Stimulated activated effector memory CD8-positive, alpha-beta T cell treated with anti-CD3 and anti-CD28 coated beads, Interleukin-12 subunit alpha, Interleukin-12 subunit beta, amount 100 ng/mL, for 72 hours (primary cell): ENCODE results near the gene SLC41A3.

Experiments used
- ATAC-seq: fragments of 150-1000 bp; cut with Tn5 transposase; 2 replicates; pipeline ENCODE4 v1.10.0; 2021
- DNase-seq, 2 donors: peaks; one replicate each; pipeline ENCODE4 v3.0.0; 2021 to 2022; ENCODE audit warnings: low spot score in 2 of 2
- H3K27ac Mint-ChIP-seq: one replicate; pipeline ENCODE4 v1.8.0; 2022; ENCODE audit warnings: mild to moderate bottlenecking, mixed read lengths
- H3K36me3 Mint-ChIP-seq: one replicate; pipeline ENCODE4 v1.8.0; 2022; ENCODE audit warnings: mild to moderate bottlenecking, mixed read lengths
- H3K4me1 Mint-ChIP-seq: one replicate; pipeline ENCODE4 v1.8.0; 2022; ENCODE audit warnings: mixed read lengths
- H3K4me3 Mint-ChIP-seq: one replicate; pipeline ENCODE4 v1.8.0; 2022; ENCODE audit warnings: mild to moderate bottlenecking, mixed read lengths
- H3K9me3 Mint-ChIP-seq: one replicate; pipeline ENCODE4 v1.8.0; 2022; ENCODE audit warnings: mixed read lengths

SLC41A3 gene

GRCh38 chr3:126026277-126026751, 57.6 kb downstream of the SLC41A3 start:
- DNase-seq (peak in 1 of 2 donors; percentile 40), ATAC-seq (peak; percentile 45)
- no peaks in the 10 kb centered on the region for H3K36me3 Mint-ChIP-seq
- peak overlapping the region; percentile 66 for H3K27ac Mint-ChIP-seq
- peaks cover 26% of the 10 kb centered on the region for H3K4me1 Mint-ChIP-seq
- peaks cover 11% of the 10 kb centered on the region for H3K9me3 Mint-ChIP-seq
- H3K4me3 Mint-ChIP-seq = no peak overlapping the region

GRCh38 chr3:126025862-126026261, 58.1 kb downstream of the SLC41A3 start:
- Mint-ChIP-seq H3K27ac (peak overlapping the region; percentile 66), H3K9me3 (peaks cover 11% of the 10 kb centered on the region), H3K4me1 (peaks cover 26% of the 10 kb centered on the region), H3K4me3 (no peak overlapping the region), H3K36me3 (no peaks in the 10 kb centered on the region)
- ATAC-seq = peak; percentile 13
- DNase-seq = peak in 1 of 2 donors; percentile 40

GRCh38 chr3:126025116-126025729, 58.7 kb downstream of the SLC41A3 start:
- Mint-ChIP-seq H3K4me1 (peaks cover 26% of the 10 kb centered on the region), H3K4me3 (no peak overlapping the region), H3K36me3 (no peaks in the 10 kb centered on the region), H3K27ac (peak overlapping the region; percentile 66), H3K9me3 (peaks cover 11% of the 10 kb centered on the region)
- peak in 1 of 2 donors; percentile 45 for DNase-seq
- no peak for ATAC-seq

GRCh38 chr3:126024049-126024854, 59.7 kb downstream of the SLC41A3 start:
- H3K27ac Mint-ChIP-seq = no peak overlapping the region
- H3K4me3 Mint-ChIP-seq = no peak overlapping the region
- ATAC-seq = no peak
- peak in 1 of 2 donors; percentile 33 for DNase-seq
- H3K36me3 Mint-ChIP-seq = no peaks in the 10 kb centered on the region
- peaks cover 26% of the 10 kb centered on the region for H3K4me1 Mint-ChIP-seq
- H3K9me3 Mint-ChIP-seq = peaks cover 7% of the 10 kb centered on the region

GRCh38 chr3:126023390-126023789, 60.5 kb downstream of the SLC41A3 start:
- Mint-ChIP-seq H3K27ac (no peak overlapping the region), H3K9me3 (peaks cover 7% of the 10 kb centered on the region), H3K4me3 (no peak overlapping the region), H3K36me3 (no peaks in the 10 kb centered on the region), H3K4me1 (peaks cover 26% of the 10 kb centered on the region)
- DNase-seq (peak in 1 of 2 donors; percentile 22), ATAC-seq (no peak)

- H3K36me3 Mint-ChIP-seq = no peaks in the 10 kb centered on the region
- peak in 1 of 2 donors; percentile 35 for DNase-seq
- no peak overlapping the region for H3K27ac Mint-ChIP-seq
- H3K9me3 Mint-ChIP-seq = peaks cover 5% of the 10 kb centered on the region
- peaks cover 26% of the 10 kb centered on the region for H3K4me1 Mint-ChIP-seq
- no peak for ATAC-seq
- H3K4me3 Mint-ChIP-seq = no peak overlapping the region
These were observed 61.1 kb downstream of the SLC41A3 start for GRCh38 chr3:126022741-126023359.

- peaks cover 16% of the 10 kb centered on the region for H3K4me1 Mint-ChIP-seq
- no peaks in the 10 kb centered on the region for H3K9me3 Mint-ChIP-seq
- H3K4me3 Mint-ChIP-seq = no peak overlapping the region
- no peak overlapping the region for H3K27ac Mint-ChIP-seq
- H3K36me3 Mint-ChIP-seq = no peaks in the 10 kb centered on the region
- DNase-seq = no peak
- ATAC-seq = no peak
These were observed 62.2 kb downstream of the SLC41A3 start for GRCh38 chr3:126021702-126022101.

- no peak overlapping the region for H3K4me3 Mint-ChIP-seq
- no peaks in the 10 kb centered on the region for H3K9me3 Mint-ChIP-seq
- no peak for ATAC-seq
- no peak for DNase-seq
- peaks cover 12% of the 10 kb centered on the region for H3K4me1 Mint-ChIP-seq
- H3K27ac Mint-ChIP-seq = no peak overlapping the region
- H3K36me3 Mint-ChIP-seq = no peaks in the 10 kb centered on the region
These were observed 62.7 kb downstream of the SLC41A3 start for GRCh38 chr3:126021224-126021623.

GRCh38 chr3:126019683-126020082, 64.2 kb downstream of the SLC41A3 start:
- no peaks in the 10 kb centered on the region for H3K9me3 Mint-ChIP-seq
- DNase-seq (peak in 1 of 2 donors; percentile 28), ATAC-seq (no peak)
- no peaks in the 10 kb centered on the region for H3K36me3 Mint-ChIP-seq
- no peak overlapping the region for H3K4me3 Mint-ChIP-seq
- no peak overlapping the region for H3K27ac Mint-ChIP-seq
- no peaks in the 10 kb centered on the region for H3K4me1 Mint-ChIP-seq

GRCh38 chr3:126018995-126019394, 64.9 kb downstream of the SLC41A3 start:
- ATAC-seq (no peak), DNase-seq (no peak)
- H3K4me1 Mint-ChIP-seq = no peaks in the 10 kb centered on the region
- H3K9me3 Mint-ChIP-seq = no peaks in the 10 kb centered on the region
- H3K27ac Mint-ChIP-seq = no peak overlapping the region
- no peaks in the 10 kb centered on the region for H3K36me3 Mint-ChIP-seq
- no peak overlapping the region for H3K4me3 Mint-ChIP-seq

GRCh38 chr3:126018545-126018944, 65.4 kb downstream of the SLC41A3 start:
- Mint-ChIP-seq H3K27ac (no peak overlapping the region), H3K36me3 (no peaks in the 10 kb centered on the region), H3K4me3 (no peak overlapping the region), H3K4me1 (no peaks in the 10 kb centered on the region), H3K9me3 (no peaks in the 10 kb centered on the region)
- ATAC-seq (no peak), DNase-seq (peak in 1 of 2 donors; percentile 22)

GRCh38 chr3:126017362-126017761, 66.6 kb downstream of the SLC41A3 start:
- Mint-ChIP-seq H3K9me3 (no peaks in the 10 kb centered on the region), H3K36me3 (peaks cover 9% of the 10 kb centered on the region), H3K4me3 (no peak overlapping the region), H3K27ac (no peak overlapping the region), H3K4me1 (no peaks in the 10 kb centered on the region)
- peak in 1 of 2 donors; percentile 17 for DNase-seq
- peak; percentile 12 for ATAC-seq

GRCh38 chr3:126016616-126017015, 67.3 kb downstream of the SLC41A3 start:
- ATAC-seq (no peak), DNase-seq (no peak)
- Mint-ChIP-seq H3K4me1 (no peaks in the 10 kb centered on the region), H3K9me3 (no peaks in the 10 kb centered on the region), H3K36me3 (peaks cover 17% of the 10 kb centered on the region), H3K4me3 (no peak overlapping the region), H3K27ac (no peak overlapping the region)

- ATAC-seq = no peak
- Mint-ChIP-seq H3K27ac (no peak overlapping the region), H3K4me1 (no peaks in the 10 kb centered on the region), H3K36me3 (peaks cover 26% of the 10 kb centered on the region), H3K9me3 (no peaks in the 10 kb centered on the region), H3K4me3 (no peak overlapping the region)
- peak in 1 of 2 donors; percentile 12 for DNase-seq
These were observed 68.8 kb downstream of the SLC41A3 start for GRCh38 chr3:126015075-126015474.

- DNase-seq (no peak), ATAC-seq (no peak)
- H3K9me3 Mint-ChIP-seq = no peaks in the 10 kb centered on the region
- no peak overlapping the region for H3K4me3 Mint-ChIP-seq
- no peak overlapping the region for H3K27ac Mint-ChIP-seq
- H3K36me3 Mint-ChIP-seq = peaks cover 26% of the 10 kb centered on the region
- no peaks in the 10 kb centered on the region for H3K4me1 Mint-ChIP-seq
These were observed 69.7 kb downstream of the SLC41A3 start for GRCh38 chr3:126014252-126014651.
